Peyer's patch (tissue), 4 donors: ENCODE data around the gene KANSL1.

Experiments used
- CTCF ChIP-seq, 6 experiments: fragments of 450-650 bp in 4 of 6; fragments of 200-600 bp in 2 of 6; sonication (generic) in 1 of 6; IDR thresholded peaks; one replicate each; pipeline ENCODE4 v1.5.1; 2017 to 2019; ENCODE audit warnings: antibody characterized with exemption in 6 of 6, mild to moderate bottlenecking in 3 of 6, moderate library complexity in 1 of 6
- POLR2A ChIP-seq, 2 donors: fragments of 450-650 bp; IDR thresholded peaks; one replicate each; pipeline ENCODE4 v1.5.1; 2017; ENCODE audit warnings: antibody characterized with exemption in 2 of 2, mild to moderate bottlenecking in 2 of 2, moderate library complexity in 2 of 2

GRCh38 chr17:46121165-46121764 lies 72.0 kb downstream of the KANSL1 start:
- TF ChIP-seq POLR2A (IDR thresholded peaks at IDR 0.05) (no peak), CTCF (IDR thresholded peaks at IDR 0.05) (no peak)
